OCI-M2 (cell line): ENCODE data around the gene TOMM70.
"Not testable (repeated sequence)": the region's sequence is repeated elsewhere in the genome, so short reads cannot be mapped to it uniquely, and the experiment has no call there.

Source experiments
- DNase-seq: peaks from one replicate; lab custom pipeline; 2025; ENCODE audit not compliant: unreplicated experiment; lab: John Stamatoyannopoulos, UW

Gene TOMM70

GRCh38 chr3:100400780-100401673 is at the start of gene TOMM70, which contains the start of gene LNP1:
TSS of gene TOMM70 (minus strand) at chr3:100401089. CDS start at chr3:100400949, 140 bp downstream.
TSS of gene LNP1 (plus strand) at chr3:100401539. CDS start at chr3:100429730, 28,191 bp downstream.
- peak; percentile 95 for DNase-seq

GRCh38 chr3:100449214-100449613 is 48.3 kb upstream of the TOMM70 start:
- DNase-seq: no peak

GRCh38 chr3:100448079-100448478 is 47.2 kb upstream of the TOMM70 start:
- no peak for DNase-seq

GRCh38 chr3:100447067-100447466 is 46.2 kb upstream of the TOMM70 start:
- not testable (repeated sequence) for DNase-seq

- no peak for DNase-seq
These were observed 42.8 kb upstream of the TOMM70 start for GRCh38 chr3:100443690-100444089.

GRCh38 chr3:100440895-100441294 is 40.0 kb upstream of the TOMM70 start:
- no peak for DNase-seq

GRCh38 chr3:100438623-100438974 is 37.7 kb upstream of the TOMM70 start:
- DNase-seq: no peak

GRCh38 chr3:100437721-100438622 is 37.1 kb upstream of the TOMM70 start:
- DNase-seq: no peak

- DNase-seq: no peak
These were observed 36.1 kb upstream of the TOMM70 start for GRCh38 chr3:100436951-100437350.

GRCh38 chr3:100429187-100429716 is 28.4 kb upstream of the TOMM70 start:
- DNase-seq: no peak

- no peak for DNase-seq
These were observed 26.8 kb upstream of the TOMM70 start for GRCh38 chr3:100427699-100428098.

- DNase-seq: no peak
These were observed 25.3 kb upstream of the TOMM70 start for GRCh38 chr3:100426067-100426682.

GRCh38 chr3:100425316-100425715 is 24.4 kb upstream of the TOMM70 start:
- no peak for DNase-seq

GRCh38 chr3:100424261-100424660 is 23.4 kb upstream of the TOMM70 start:
- no peak for DNase-seq

GRCh38 chr3:100423611-100424010 is 22.7 kb upstream of the TOMM70 start:
- no peak for DNase-seq

- DNase-seq: no peak
These were observed 20.0 kb upstream of the TOMM70 start for GRCh38 chr3:100420885-100421284.

- no peak for DNase-seq
These were observed 18.5 kb upstream of the TOMM70 start for GRCh38 chr3:100419406-100419805.

GRCh38 chr3:100416863-100417262 is 16.0 kb upstream of the TOMM70 start:
- no peak for DNase-seq

- DNase-seq: no peak
These were observed 15.3 kb upstream of the TOMM70 start for GRCh38 chr3:100416176-100416575.

- DNase-seq: no peak
These were observed 12.7 kb upstream of the TOMM70 start for GRCh38 chr3:100413613-100414012.
